Skin epidermis (tissue), 12 donors: ENCODE measurements around the gene FLNC.

ENCODE experiments used
- H3K27ac ChIP-seq, 21 experiments: fragments of 200-600 bp; sonication (generic) in 11 of 21; one replicate each; pipeline ENCODE4 v1.5.0; 2020; ENCODE audit warnings: mild to moderate bottlenecking in 3 of 21, inconsistent platforms in 2 of 21, moderate library complexity in 2 of 21
- H3K4me3 ChIP-seq, 7 experiments: fragments of 200-600 bp; sonication (generic) in 2 of 7; one replicate each; pipeline ENCODE4 v1.5.0; 2020; ENCODE audit warnings: inconsistent platforms in 2 of 7, mild to moderate bottlenecking in 2 of 7, moderate library complexity in 1 of 7

The FLNC gene

DNA sequence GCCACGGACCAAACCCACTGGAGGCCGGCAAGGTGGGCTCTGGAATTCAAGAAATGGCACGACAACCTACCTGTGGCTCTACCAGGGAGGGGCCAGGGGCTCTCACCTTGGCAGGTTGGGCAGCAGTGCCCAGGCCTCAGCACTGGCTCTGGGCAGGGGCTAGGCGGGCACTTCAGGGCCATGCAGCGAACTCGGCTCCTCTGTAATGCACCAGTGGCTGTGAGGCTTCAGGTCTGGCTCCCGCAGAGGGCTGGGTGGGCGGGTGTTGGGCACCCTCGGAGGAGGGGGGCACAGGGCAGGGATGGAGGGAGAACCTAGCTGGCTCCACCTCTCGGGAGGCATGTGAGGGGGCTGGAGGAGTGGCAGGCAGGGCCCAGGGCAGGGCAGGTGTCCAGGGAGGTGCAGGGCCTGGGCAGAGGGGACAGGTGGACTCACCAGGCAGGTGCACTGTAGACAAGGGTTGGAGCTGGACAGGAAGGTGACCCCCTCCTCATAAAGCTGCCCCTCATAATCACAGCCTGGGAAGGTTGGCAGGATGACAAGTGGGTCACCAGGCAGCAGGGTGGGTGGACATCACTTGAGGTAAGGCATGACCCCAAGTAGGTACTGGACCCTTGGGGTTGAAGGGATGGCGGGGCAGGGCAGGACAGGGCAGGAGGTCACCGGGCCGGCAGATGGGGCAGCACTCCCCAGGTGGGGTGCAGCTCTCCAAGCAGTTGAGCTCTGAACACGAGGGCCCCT is 73.6 kb downstream of the FLNC start:
- Histone ChIP-seq H3K4me3 (no peak overlapping the region), H3K27ac (no peak overlapping the region)

DNA sequence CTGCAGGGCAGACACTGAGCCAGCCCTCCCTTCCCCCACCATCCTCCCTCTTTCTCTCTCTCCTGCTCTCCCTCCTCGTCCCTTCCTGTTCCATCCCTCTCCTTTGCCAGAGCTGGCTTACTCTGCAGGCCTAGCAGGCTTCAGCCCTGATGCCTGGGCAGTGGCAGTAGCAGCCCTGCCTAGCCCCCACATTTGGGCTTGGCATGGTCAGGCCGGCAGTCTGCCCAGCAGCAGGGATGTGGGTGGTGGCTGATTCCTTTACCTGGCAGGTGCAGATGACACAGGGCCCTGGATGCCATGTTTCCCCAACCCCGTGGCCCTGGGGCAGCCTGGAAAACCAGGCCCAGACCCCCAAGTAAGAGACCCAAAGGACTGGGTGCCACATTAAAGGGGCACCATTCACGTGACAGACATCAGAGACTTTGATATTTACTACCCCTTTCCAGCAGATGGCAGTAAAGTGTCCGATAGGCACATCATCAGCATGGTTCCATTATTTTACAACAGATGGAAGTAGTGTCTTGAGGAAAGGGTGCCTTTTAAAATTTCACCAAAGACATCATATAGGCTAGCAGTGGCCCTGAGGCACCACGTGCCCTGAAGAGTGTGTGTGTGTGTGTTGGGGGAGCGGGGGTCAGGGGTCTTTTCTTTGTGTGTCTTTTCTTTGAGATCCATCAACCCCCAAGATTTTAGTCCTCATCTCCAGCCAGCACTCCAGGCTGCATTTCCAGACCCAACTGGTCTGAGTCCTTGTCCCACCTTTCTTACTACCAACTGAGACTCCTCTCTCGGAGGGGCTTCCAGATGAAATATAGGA is 74.4 kb downstream of the FLNC start:
- no peak overlapping the region for H3K4me3 ChIP-seq
- no peak overlapping the region for H3K27ac ChIP-seq

DNA sequence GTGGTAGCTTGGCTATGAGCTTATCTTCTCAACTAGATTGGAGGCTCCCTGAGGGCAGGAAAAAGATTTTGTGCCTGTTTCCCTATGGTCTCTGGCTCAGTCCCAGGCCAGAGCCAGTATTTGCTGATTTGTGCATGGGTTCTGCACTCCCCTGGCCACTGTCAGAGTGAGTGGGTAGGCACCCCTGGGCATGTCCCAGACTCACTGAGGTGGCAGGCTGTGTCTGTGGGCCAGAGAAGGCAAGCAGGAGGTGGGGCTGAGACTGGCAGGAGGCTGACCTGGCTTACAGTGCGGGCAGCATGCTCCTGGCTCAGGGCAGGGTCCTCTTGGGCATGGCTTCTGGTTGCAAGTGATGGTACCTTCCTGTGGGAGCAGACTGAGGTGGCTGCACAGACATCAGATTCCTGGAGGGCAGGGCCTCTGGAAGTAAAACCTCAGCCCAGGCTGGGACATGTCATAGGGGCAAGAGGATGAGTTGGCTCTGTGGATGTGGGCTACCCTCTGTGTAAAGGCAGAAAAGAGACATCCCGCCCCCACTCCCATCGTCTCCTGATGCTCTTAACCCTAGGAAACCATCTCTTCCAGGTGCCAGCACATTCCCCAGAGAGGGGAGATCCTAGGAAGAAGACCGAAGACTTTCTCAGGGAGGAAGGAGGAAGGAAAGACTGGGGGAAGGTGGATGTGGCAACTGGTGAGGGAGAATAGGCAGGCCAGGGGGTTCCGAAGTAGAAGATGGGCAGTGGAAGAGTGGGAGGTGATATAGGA is 76.0 kb downstream of the FLNC start:
- no peak overlapping the region for H3K27ac ChIP-seq
- no peak overlapping the region for H3K4me3 ChIP-seq

DNA sequence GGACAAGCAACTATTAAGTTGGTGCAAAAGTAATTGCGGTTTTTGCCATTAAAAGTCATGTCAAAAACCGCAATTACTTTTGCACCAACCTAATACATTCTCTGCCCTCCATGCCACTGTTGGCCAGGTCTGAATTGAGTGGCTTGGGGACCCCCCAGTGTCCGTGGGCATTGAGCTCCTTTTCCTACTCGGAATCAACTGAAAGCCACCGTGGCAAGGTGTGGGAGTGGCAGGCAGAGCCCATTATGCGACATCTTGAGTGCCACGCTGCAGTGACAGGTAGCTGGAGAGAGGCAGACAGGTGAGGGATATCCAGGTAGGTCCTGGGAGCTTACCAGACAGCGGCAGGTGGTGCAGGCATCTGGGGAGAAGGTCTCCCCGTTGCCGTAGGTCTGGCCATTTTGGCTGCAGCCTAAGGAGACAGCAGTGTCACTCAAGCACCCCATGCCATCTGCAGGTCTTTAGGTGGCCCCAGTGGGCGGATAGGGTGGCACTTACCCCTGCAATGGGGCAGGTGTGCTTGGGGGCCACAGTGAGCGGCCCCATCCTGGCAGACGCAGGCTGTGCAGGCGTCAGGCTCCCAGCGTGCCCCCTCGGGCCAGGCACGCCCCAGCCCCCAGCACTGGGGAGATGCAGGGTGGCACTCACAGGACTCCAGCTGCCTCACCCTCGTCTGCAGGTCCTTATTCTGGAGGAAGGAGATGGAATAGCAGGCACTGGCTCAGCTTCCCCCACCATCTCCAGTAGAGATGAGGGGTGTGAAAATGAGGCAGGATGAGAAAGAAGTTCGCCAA is 76.8 kb downstream of the FLNC start:
- H3K4me3 ChIP-seq, result no peak overlapping the region
- no peak overlapping the region for H3K27ac ChIP-seq
